ENCODE results near the gene ADAD2.

The ADAD2 gene

DNA sequence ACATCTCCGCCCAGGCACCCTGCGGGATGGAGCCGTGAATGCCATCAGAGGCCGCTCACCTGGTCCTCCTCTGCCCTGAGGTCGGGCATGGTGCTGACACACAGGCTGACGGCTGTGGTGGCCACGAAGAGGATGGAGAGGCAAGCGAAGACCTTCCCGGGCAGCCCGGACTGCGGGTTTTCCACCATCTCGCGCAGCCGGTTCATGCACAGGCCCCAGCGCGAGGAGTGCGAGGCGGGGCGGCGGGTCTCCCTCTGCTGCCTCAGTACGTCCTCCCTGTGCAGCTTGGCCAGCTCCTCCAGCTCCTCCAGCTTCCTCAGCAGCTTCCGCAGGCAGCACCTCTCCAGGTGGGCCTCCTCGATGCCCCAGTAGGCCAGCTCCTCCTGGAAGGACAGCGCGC, 45.7 kb downstream of the ADAD2 start:
- TF ChIP-seq ZFX (IDR thresholded peaks at IDR 0.05; ENCODE audit: borderline replicate concordance), result no peak
- no peak for TF ChIP-seq CTCF (IDR thresholded peaks at IDR 0.05)
- H3K27ac ChIP-seq, result no peak overlapping the region

GRCh38 chr16:84237994-84238750, 47.2 kb downstream of the ADAD2 start:
- no peak for TF ChIP-seq CTCF (IDR thresholded peaks at IDR 0.05)
- TF ChIP-seq ZFX (IDR thresholded peaks at IDR 0.05; ENCODE audit: borderline replicate concordance), result no peak
- no peak overlapping the region for H3K27ac ChIP-seq

DNA sequence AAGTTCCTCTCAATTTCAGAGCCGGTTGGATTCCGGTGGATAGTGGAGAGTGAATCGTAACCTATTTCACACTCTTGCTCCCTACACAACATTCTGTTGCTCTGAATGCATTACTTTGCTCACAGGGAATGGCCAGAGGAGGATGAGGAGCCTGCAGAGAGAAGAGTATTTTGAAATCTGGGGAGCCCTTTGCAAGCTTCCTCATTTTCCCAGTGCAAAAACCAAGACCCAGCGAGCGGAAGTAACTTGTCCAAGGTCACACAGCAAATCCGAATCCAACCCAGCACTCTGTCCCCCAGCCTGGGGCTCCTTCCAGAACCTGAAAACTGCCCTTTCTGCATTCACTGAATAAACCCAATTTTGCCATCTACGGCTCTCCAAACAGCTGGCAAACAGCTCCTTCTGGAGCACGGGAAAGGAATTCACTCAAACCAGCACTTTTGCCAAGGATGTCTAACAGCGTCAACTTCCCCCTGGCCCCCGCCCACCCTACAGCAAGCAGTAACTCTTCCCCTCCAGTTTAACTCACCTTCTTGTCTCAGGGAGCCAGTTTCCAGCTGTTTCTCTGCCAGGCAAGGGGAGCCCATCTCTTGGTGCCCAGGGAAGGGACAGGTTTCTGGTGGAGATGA, 48.3 kb downstream of the ADAD2 start:
- TF ChIP-seq CTCF (IDR thresholded peaks at IDR 0.05) (no peak), ZFX (IDR thresholded peaks at IDR 0.05; ENCODE audit: borderline replicate concordance) (no peak)
- no peak overlapping the region for H3K27ac ChIP-seq

DNA sequence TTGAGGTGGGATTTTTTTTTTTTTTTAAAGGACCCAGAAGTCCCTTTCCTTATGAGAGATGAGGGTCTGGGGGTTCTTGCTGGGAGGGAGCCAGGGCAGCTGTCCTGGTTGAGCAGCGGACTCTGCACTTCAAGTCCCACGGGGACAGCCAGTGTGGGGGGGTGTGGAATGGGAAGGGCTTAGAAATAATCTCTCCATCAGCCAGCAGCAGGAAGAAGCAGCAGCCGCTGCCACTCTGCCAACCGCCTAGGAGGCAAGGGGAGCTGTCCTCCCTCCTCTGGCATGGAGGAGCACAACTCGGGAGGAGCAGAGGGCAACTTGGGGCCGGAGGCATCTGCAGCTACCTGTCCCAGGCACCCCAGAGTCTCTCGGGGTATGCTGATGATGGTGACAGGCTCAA, 49.0 kb downstream of the ADAD2 start, which contains the start of gene KCNG4:
Gene KCNG4, minus strand, starts transcription at position 104 of the 400 bp plus-strand sequence. CDS start 2,527 bp downstream, outside the sequence.
- TF ChIP-seq ZFX (IDR thresholded peaks at IDR 0.05; ENCODE audit: borderline replicate concordance) (no peak), CTCF (IDR thresholded peaks at IDR 0.05) (no peak)

GRCh38 chr16:84240455-84240854, 49.5 kb downstream of the ADAD2 start:
- no peak overlapping the region for H3K27ac ChIP-seq
- TF ChIP-seq ZFX (IDR thresholded peaks at IDR 0.05; ENCODE audit: borderline replicate concordance), result no peak

More for the DNA sequence above, 49.0 kb downstream of the ADAD2 start, which contains the start of gene KCNG4:
- H3K27ac ChIP-seq, result no peak within 1 kb of the TSS

GRCh38 chr16:84241778-84242177, 50.8 kb downstream of the ADAD2 start:
- TF ChIP-seq CTCF (IDR thresholded peaks at IDR 0.05), result no peak
- TF ChIP-seq ZFX (IDR thresholded peaks at IDR 0.05; ENCODE audit: borderline replicate concordance), result no peak
- H3K27ac ChIP-seq, result no peak overlapping the region

DNA sequence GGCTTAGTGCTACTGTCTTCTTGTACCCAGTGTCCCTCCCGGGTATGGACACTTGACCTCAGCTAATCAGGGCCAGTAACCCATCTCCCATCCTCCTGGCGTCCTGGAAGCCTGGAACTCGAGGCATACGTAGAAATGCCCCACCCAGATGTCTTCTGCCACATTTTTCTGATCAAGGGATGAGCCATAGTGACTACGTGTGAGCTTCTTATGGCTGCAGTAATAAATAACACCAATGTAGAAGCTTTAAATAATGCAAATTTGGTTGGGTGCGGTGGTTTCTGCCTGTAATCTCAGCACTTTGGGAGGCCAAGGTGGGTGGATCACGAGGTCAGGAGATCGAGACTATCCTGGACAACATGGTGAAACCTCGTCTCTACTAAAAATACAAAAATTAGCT, 51.9 kb downstream of the ADAD2 start:
- H3K27ac ChIP-seq, result no peak overlapping the region
- TF ChIP-seq ZFX (IDR thresholded peaks at IDR 0.05; ENCODE audit: borderline replicate concordance) (no peak), CTCF (IDR thresholded peaks at IDR 0.05) (no peak)

All from 22Rv1 (cell line).